SK-N-SH treated with all-trans-retinoic acid at 6 μM for 48 hours (cell line): ENCODE measurements around the gene KIF26A.

ENCODE experiments used
- BACH2 ChIP-seq: fragments of 250-450 bp; sonication (Bioruptor Pico); IDR thresholded peaks from 2 replicates; pipeline ENCODE4 v1.9.0; 2021; ENCODE audit warnings: mild to moderate bottlenecking, borderline replicate concordance
- CSDC2 ChIP-seq: fragments of 250-450 bp; sonication (Bioruptor Pico); IDR thresholded peaks from 2 replicates; pipeline ENCODE4 v1.5.0; 2020; ENCODE audit warnings: mild to moderate bottlenecking, moderate library complexity
- CSRNP3 ChIP-seq: fragments of 250-450 bp; sonication (Bioruptor Pico); IDR thresholded peaks from 2 replicates; pipeline ENCODE4 v1.5.1; 2021; ENCODE audit warnings: mild to moderate bottlenecking, moderate library complexity
- ZFP3 ChIP-seq: fragments of 250-450 bp; sonication (Bioruptor Pico); IDR thresholded peaks from 2 replicates; pipeline ENCODE4 v1.5.0; 2020; ENCODE audit warnings: mild to moderate bottlenecking, moderate library complexity
- ZFP30 ChIP-seq: fragments of 450-650 bp; formaldehyde crosslinking; IDR thresholded peaks from 2 replicates; pipeline ENCODE4 v1.5.0; 2022; ENCODE audit warnings: mild to moderate bottlenecking, moderate library complexity

DNA sequence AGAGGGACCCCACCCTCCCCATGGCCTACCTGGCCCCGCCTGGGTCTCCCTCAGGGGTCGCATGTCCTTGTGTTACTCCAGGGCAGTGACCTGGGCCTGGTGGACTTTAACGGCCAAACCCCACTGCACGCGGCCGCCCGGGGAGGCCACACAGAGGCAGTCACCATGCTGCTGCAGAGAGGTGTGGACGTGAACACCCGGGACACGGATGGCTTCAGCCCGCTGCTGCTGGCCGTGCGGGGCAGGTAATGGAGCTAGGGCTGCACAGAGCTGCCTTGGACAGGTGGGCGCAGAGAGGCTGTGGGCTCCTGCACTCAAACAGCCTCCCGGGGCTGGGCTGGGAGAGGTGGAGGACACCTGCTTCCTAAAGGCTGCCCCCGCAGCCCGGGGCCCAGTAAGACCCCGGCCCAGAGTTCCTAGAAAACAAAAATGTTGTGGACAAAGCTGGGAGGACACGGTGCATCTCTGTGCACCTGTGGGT lies 31.2 kb upstream of the KIF26A start:
- TF ChIP-seq ZFP3 (CRISPR knock-in tag) (no peak), CSRNP3 (CRISPR knock-in tag) (no peak), BACH2 (CRISPR knock-in tag) (no peak), ZFP30 (CRISPR knock-in tag) (no peak), CSDC2 (no peak)
